Tibial nerve (tissue), 4 donors: ENCODE results near the gene H3-3A. TPM values are rescaled to one million over a fixed set of nuclear protein-coding genes. Genes with fewer than 3 reads are reported as not detected.

Experiments
- DNase-seq, 2 donors: peaks; one replicate each; pipeline ENCODE4 v3.0.0-alpha.2; 2019; ENCODE audit warnings: low spot score in 2 of 2
- H3K27ac ChIP-seq, 4 donors: fragments of 200-600 bp; sonication (generic) in 3 of 4; one replicate each; pipeline ENCODE4 v1.5.1; 2017 to 2019; ENCODE audit warnings: mild to moderate bottlenecking in 1 of 4
- H3K27me3 ChIP-seq, 2 donors: fragments of 200-600 bp; sonication (generic) in 1 of 2; one replicate each; pipeline versions ENCODE4 v1.5.1 to v1.6.0; 2017 to 2019
- H3K36me3 ChIP-seq, 3 donors: fragments of 200-600 bp; sonication (generic); one replicate each; pipeline ENCODE4 v1.5.1; 2018 to 2019
- H3K4me1 ChIP-seq, 4 donors: fragments of 200-600 bp; sonication (generic) in 3 of 4; one replicate each; pipeline ENCODE4 v1.5.1; 2017 to 2019
- H3K4me3 ChIP-seq, 4 donors: fragments of 200-600 bp; sonication (generic) in 3 of 4; one replicate each; pipeline ENCODE4 v1.5.1; 2017 to 2019; ENCODE audit warnings: mild to moderate bottlenecking in 1 of 4, moderate library complexity in 1 of 4
- H3K9me3 ChIP-seq, 4 donors: fragments of 200-600 bp; sonication (generic) in 3 of 4; one replicate each; pipeline ENCODE4 v1.5.1; 2017 to 2019
- CTCF ChIP-seq, 5 experiments: fragments of 200-600 bp in 3 of 5; fragments of 450-650 bp in 2 of 5; sonication (generic) in 3 of 5; IDR thresholded peaks; one replicate each; pipeline ENCODE4 v1.5.1; 2016 to 2019; ENCODE audit warnings: antibody characterized with exemption in 5 of 5, mild to moderate bottlenecking in 3 of 5, moderate library complexity in 2 of 5
- EP300 ChIP-seq, 2 donors: sonication (generic); formaldehyde crosslinking; IDR thresholded peaks; one replicate each; pipeline ENCODE4 v1.6.1; 2017; ENCODE audit warnings: antibody characterized with exemption in 2 of 2, mild to moderate bottlenecking in 1 of 2
- POLR2A ChIP-seq, 2 donors: fragments of 450-650 bp; IDR thresholded peaks; one replicate each; pipeline ENCODE4 v1.6.1; 2017; ENCODE audit warnings: antibody characterized with exemption in 2 of 2, mild to moderate bottlenecking in 2 of 2, moderate library complexity in 2 of 2
- WGBS, 2 donors: methylation state at CpG; one replicate each; pipeline ENCODE4 v1.1.5; 2018; 5-methylcytosine and 5-hydroxymethylcytosine counted together
- total RNA-seq, 4 donors: library from RNA; depleted of rRNA; stranded (reverse); fragments of >200 nt; gene quantifications; one replicate each; pipeline ENCODE4 v1.1.0, GENCODE V29; 2016

Gene H3-3A
- total RNA-seq, 4 donors from 2014 or later, result 193 to 204 (median 197) TPM

- no peaks in the 10 kb centered on the region for H3K27me3 ChIP-seq
- H3K27ac ChIP-seq, result no peak overlapping the region
- H3K4me1 ChIP-seq, result peaks cover 0 to 42% (median 13%) of the 10 kb centered on the region in 4 donors
- TF ChIP-seq POLR2A (IDR thresholded peaks at IDR 0.05) (no peak), CTCF (IDR thresholded peaks at IDR 0.05) (no peak), EP300 (IDR thresholded peaks at IDR 0.05) (no peak)
- H3K36me3 ChIP-seq, result peaks cover 0 to 63% (median 0%) of the 10 kb centered on the region in 3 donors
- 68 to 75% methylated on average over 4 of the region's 4 CpGs for WGBS, 2 donors
- no peak for DNase-seq
- H3K4me3 ChIP-seq, result no peak overlapping the region
- H3K9me3 ChIP-seq, result no peaks in the 10 kb centered on the region
These were observed 9.8 kb downstream of the H3-3A start for GRCh38 chr1:226072347-226072746.

- WGBS, 2 donors, result 50 to 54% methylated on average over 6 of the region's 6 CpGs
These were observed 10.9 kb downstream of the H3-3A start for GRCh38 chr1:226073184-226073950.

GRCh38 chr1:226074046-226074445 lies 11.5 kb downstream of the H3-3A start:
- Histone ChIP-seq H3K9me3 (no peaks in the 10 kb centered on the region), H3K27ac (no peak overlapping the region), H3K27me3 (no peaks in the 10 kb centered on the region), H3K4me3 (no peak overlapping the region), H3K36me3 (peaks cover 0 to 53% (median 0%) of the 10 kb centered on the region in 3 donors), H3K4me1 (peaks cover 0 to 25% (median 2%) of the 10 kb centered on the region in 4 donors)
- no peak for TF ChIP-seq POLR2A (IDR thresholded peaks at IDR 0.05)
- TF ChIP-seq EP300 (IDR thresholded peaks at IDR 0.05), result no peak
- no peak for TF ChIP-seq CTCF (IDR thresholded peaks at IDR 0.05)
- WGBS, 2 donors, result 78 to 86% methylated on average over 4 of the region's 4 CpGs
- DNase-seq, result no peak

More at GRCh38 chr1:226073184-226073950, 10.9 kb downstream of the H3-3A start:
- Histone ChIP-seq H3K4me3 (no peak overlapping the region), H3K9me3 (no peaks in the 10 kb centered on the region), H3K36me3 (peaks cover 0 to 58% (median 0%) of the 10 kb centered on the region in 3 donors), H3K27me3 (no peaks in the 10 kb centered on the region), H3K27ac (no peak overlapping the region), H3K4me1 (peaks cover 0 to 32% (median 5%) of the 10 kb centered on the region in 4 donors)
- no peak for DNase-seq
- TF ChIP-seq EP300 (IDR thresholded peaks at IDR 0.05) (peak in 1 of 2 donors; percentile 12), POLR2A (IDR thresholded peaks at IDR 0.05) (no peak)

DNA sequence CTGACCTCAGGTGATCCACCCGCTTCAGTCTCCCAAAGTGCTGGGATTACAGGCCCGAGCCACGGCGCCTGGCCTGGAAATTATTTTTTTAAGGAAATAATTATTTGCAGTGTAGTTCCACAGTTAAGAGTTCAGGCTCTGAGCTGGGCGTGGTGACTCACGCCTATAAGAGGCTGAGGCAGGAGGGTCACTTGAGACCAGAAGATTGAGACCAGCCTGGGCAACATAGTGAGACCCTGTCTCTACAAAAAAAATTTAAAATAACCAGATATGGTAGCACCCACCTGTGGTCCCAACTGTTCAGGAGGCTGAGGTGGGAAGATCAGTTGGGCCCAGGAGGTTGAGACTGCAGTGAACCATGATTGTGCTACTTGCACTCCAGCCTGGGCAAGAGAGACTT lies 13.9 kb downstream of the H3-3A start:
- H3K9me3 ChIP-seq, result no peaks in the 10 kb centered on the region
- WGBS, 2 donors, result 82 to 87% methylated on average over 6 of the region's 6 CpGs
- TF ChIP-seq POLR2A (IDR thresholded peaks at IDR 0.05) (no peak), CTCF (IDR thresholded peaks at IDR 0.05) (no peak), EP300 (IDR thresholded peaks at IDR 0.05) (no peak)
- DNase-seq, result no peak
- peaks cover 0 to 4% (median 0%) of the 10 kb centered on the region in 4 donors for H3K4me1 ChIP-seq
- H3K27me3 ChIP-seq, result no peaks in the 10 kb centered on the region
- no peak overlapping the region for H3K27ac ChIP-seq
- no peak overlapping the region for H3K4me3 ChIP-seq
- H3K36me3 ChIP-seq, result peaks cover 0 to 34% (median 0%) of the 10 kb centered on the region in 3 donors

DNA sequence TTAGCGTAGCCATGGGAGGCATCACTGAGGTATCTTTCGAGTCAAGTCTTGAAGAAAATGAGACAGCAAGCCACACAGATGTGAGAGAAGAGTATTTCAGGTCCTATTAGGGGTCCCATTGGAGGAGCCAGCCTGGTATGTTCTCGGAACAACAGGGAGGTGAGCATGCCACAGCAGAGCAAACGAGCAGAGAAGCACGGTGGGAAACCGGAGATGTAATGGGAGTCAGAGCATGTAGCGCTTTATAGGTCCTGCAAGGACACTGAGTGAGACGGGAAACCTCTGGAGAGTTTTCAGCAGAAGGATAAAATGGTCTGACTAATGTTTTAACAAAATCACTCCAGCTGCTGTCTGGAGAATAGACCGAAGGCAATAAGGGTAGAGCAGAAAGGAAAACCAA lies 15.9 kb downstream of the H3-3A start:
- H3K4me1 ChIP-seq, result peaks cover 0 to 7% (median 5%) of the 10 kb centered on the region in 4 donors
- H3K36me3 ChIP-seq, result peaks cover 0 to 19% (median 0%) of the 10 kb centered on the region in 3 donors
- no peak overlapping the region for H3K27ac ChIP-seq
- no peak overlapping the region for H3K4me3 ChIP-seq
- no peaks in the 10 kb centered on the region for H3K27me3 ChIP-seq
- H3K9me3 ChIP-seq, result no peaks in the 10 kb centered on the region
- no peak for TF ChIP-seq POLR2A (IDR thresholded peaks at IDR 0.05)
- TF ChIP-seq EP300 (IDR thresholded peaks at IDR 0.05), result no peak
- TF ChIP-seq CTCF (IDR thresholded peaks at IDR 0.05), result no peak
- DNase-seq, result no peak
- 65 to 66% methylated on average over 9 of the region's 9 CpGs for WGBS, 2 donors
